NT2/D1 (cell line): Measurements from ENCODE around the gene SUV39H1.

Experiments
- SUZ12 ChIP-seq: IDR thresholded peaks from 2 replicates; pipeline ENCODE4 v1.6.1; 2011; ENCODE audit not compliant: insufficient read length, insufficient read depth; ENCODE audit errors: extremely low read depth
- ZNF274 ChIP-seq: IDR thresholded peaks from 2 replicates; pipeline ENCODE4 v1.6.1; 2011; ENCODE audit warnings: mild to moderate bottlenecking, low read depth, low read length

GRCh38 chrX:48737940-48738339 is 41.4 kb downstream of the SUV39H1 start:
- TF ChIP-seq SUZ12: no peak
- TF ChIP-seq ZNF274: no peak
